Cardiac muscle cell (in vitro differentiated cells and primary cell): Measurements from ENCODE around the gene SDC3. TPM values are rescaled to one million over a fixed set of nuclear protein-coding genes. Genes with fewer than 3 reads are reported as not detected.
"Not testable (repeated sequence)": the region's sequence is repeated elsewhere in the genome, so short reads cannot be mapped to it uniquely, and the experiment has no call there.

ENCODE experiments used
- DNase-seq, 2 donors: peaks; one replicate each; pipeline versions ENCODE4 v3.0.0 to v3.0.0-alpha.2; 2010 to 2017; ENCODE audit warnings: low read depth in 1 of 2, low spot score in 1 of 2
- H3K27ac ChIP-seq: fragments of 200-600 bp; sonication (generic); 2 replicates; pipeline ENCODE4 v1.5.1; 2016
- H3K27me3 ChIP-seq: fragments of 200-600 bp; sonication (generic); 2 replicates; pipeline ENCODE4 v1.6.0; 2016; ENCODE audit warnings: control low read depth
- H3K36me3 ChIP-seq: fragments of 200-600 bp; sonication (generic); 2 replicates; pipeline ENCODE4 v1.5.1; 2016; ENCODE audit warnings: control low read depth
- H3K4me1 ChIP-seq: fragments of 200-600 bp; sonication (generic); 2 replicates; pipeline ENCODE4 v1.8.1; 2017; ENCODE audit warnings: low read depth, mild to moderate bottlenecking, mixed run types
- H3K4me3 ChIP-seq: fragments of 200-600 bp; sonication (generic); 2 replicates; pipeline ENCODE4 v1.5.1; 2016; ENCODE audit warnings: mild to moderate bottlenecking
- H3K9me3 ChIP-seq: fragments of 200-600 bp; sonication (generic); 2 replicates; pipeline ENCODE4 v1.5.1; 2017; ENCODE audit warnings: low read depth, mild to moderate bottlenecking, control low read depth
- polyA plus RNA-seq: library from polyadenylated mRNA; unstranded; fragments of >200 nt; fragmentation: Nextera tagmentation; extraction: Ambion mirVana; gene quantifications from 2 replicates; pipeline ENCODE4 v1.2.1, GENCODE V29; 2016
- total RNA-seq: library from RNA; depleted of rRNA; stranded (reverse); fragments of >200 nt; gene quantifications from 2 replicates; pipeline ENCODE4 v1.2.3, GENCODE V29; 2016
- TF ChIP-seq, protein P1 (sequence below): IDR thresholded peaks from 2 replicates; pipeline ENCODE4 v1.5.1; 2012; ENCODE audit warnings: low read depth, mild to moderate bottlenecking, low read length

The SDC3 gene
- total and polyA plus RNA-seq, 2 experiments from 2014 or later: 85.2 to 89.2 TPM

DNA sequence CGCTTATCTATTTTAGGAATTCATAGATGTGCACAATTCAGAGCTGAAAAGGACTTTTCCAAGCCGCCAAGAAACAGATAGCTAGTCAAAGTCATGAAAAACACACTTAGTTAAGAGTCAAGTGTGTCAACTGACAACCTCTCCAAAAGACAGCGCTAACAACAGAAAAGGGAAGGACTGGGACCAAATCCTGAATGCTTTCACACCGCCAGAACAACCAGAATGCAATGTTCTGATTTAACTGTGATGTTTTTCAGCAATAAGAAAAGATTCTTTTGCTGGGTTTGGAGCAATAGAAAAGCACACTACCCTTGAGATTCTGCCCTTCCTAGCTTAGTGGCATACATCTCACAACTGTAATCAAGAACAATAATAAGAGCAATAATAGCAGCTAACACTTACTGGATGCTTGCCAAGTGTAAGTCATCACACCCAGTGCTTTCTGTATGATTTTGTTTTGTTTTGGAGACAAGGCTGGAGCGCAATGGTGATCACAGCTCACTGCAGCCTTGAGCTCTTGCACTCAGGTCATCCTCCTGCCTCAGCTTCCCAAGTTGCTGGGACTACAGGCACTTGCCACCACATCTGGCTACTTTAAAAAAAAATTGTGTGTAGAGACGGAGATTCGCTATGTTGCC is 33.9 kb upstream of the SDC3 start:
- Histone ChIP-seq H3K36me3 (peaks cover 80% of the 10 kb centered on the region), H3K9me3 (no peaks in the 10 kb centered on the region), H3K27me3 (no peaks in the 10 kb centered on the region), H3K27ac (no peak overlapping the region), H3K4me1 (no peaks in the 10 kb centered on the region), H3K4me3 (no peak overlapping the region)
- TF ChIP-seq, protein P1, sequence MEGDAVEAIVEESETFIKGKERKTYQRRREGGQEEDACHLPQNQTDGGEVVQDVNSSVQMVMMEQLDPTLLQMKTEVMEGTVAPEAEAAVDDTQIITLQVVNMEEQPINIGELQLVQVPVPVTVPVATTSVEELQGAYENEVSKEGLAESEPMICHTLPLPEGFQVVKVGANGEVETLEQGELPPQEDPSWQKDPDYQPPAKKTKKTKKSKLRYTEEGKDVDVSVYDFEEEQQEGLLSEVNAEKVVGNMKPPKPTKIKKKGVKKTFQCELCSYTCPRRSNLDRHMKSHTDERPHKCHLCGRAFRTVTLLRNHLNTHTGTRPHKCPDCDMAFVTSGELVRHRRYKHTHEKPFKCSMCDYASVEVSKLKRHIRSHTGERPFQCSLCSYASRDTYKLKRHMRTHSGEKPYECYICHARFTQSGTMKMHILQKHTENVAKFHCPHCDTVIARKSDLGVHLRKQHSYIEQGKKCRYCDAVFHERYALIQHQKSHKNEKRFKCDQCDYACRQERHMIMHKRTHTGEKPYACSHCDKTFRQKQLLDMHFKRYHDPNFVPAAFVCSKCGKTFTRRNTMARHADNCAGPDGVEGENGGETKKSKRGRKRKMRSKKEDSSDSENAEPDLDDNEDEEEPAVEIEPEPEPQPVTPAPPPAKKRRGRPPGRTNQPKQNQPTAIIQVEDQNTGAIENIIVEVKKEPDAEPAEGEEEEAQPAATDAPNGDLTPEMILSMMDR: no peak
- peak in 1 of 2 donors; percentile 27 for DNase-seq

DNA sequence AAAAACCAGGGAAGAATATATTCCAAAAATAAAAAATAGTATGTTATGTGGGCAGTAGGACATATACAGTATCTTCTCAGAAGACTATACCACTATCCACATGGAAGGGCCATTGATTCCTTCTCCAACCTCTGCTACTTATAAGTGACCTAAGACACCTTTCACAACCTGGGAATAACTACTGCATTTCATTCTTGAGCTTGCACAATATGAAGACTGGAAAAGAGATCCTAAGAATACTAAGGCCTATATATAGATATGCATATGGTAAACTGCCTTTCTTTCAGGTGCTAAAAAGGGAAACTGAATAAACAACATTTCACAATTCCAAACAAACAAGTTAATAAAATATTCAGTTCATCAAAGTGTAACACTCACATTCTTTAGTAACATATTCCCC is 32.0 kb upstream of the SDC3 start:
- no peak overlapping the region for H3K4me3 ChIP-seq
- peaks cover 69% of the 10 kb centered on the region for H3K36me3 ChIP-seq
- no peaks in the 10 kb centered on the region for H3K9me3 ChIP-seq
- no peaks in the 10 kb centered on the region for H3K27me3 ChIP-seq
- no peaks in the 10 kb centered on the region for H3K4me1 ChIP-seq
- DNase-seq: no peak
- H3K27ac ChIP-seq: no peak overlapping the region
- TF ChIP-seq, protein P1: no peak

DNA sequence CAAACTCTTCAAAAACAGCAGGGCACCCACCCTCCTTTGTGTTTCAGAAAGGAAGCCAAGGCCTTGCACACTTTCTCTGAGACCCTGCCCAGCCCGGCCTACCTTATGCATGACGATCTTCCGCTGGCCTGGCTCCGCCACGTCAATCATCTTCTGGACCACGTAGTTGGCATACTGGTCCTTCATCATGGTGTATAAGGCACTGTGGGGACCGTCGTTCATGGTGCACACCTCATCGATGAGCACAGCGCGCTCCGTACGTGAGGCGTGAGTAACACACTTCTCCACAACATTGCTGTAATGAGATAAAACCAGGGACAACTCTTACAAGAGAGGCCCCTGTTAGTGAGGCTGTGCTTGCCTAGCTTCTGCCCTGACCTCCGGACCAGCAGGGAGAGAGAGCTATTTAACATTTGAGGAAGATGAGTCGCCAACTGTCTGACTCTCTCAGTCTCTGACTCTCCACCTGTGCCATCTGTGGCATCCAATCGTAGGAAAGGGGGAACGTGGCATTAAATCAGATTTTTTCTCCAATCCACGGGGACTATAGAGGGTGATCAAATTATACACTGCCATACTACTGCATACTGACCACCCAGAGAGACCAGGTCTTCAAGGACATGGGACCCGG is 28.1 kb upstream of the SDC3 start:
- Histone ChIP-seq H3K27ac (no peak overlapping the region), H3K4me1 (peaks cover 13% of the 10 kb centered on the region), H3K27me3 (no peaks in the 10 kb centered on the region), H3K9me3 (no peaks in the 10 kb centered on the region), H3K36me3 (peaks cover 64% of the 10 kb centered on the region), H3K4me3 (no peak overlapping the region)
- TF ChIP-seq, protein P1: no peak
- DNase-seq: no peak

DNA sequence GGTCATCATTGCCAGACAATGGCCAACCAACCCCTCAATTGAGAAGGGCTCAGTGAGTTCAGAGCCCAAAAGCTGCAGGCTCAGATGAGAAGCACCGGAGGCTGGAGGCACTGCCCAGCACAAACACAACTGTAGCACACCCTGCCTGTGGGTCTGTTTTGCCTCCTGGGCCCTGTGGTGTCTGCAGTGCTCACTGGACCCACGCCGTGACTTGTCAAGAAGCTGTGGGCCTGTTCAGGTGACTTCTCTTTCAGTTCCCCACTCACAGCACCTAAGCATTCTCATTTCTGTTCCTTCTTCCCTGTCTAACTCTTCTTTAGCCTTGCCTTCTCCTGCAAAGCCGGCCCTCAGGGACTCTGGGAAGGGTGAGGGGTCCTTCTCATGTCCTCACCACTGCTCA is 27.2 kb upstream of the SDC3 start:
- not testable (repeated sequence) for DNase-seq, H3K4me3 ChIP-seq, H3K27ac ChIP-seq, H3K27me3 ChIP-seq, H3K9me3 ChIP-seq
- peaks cover 13% of the 10 kb centered on the region for H3K4me1 ChIP-seq
- H3K36me3 ChIP-seq: peaks cover 60% of the 10 kb centered on the region

DNA sequence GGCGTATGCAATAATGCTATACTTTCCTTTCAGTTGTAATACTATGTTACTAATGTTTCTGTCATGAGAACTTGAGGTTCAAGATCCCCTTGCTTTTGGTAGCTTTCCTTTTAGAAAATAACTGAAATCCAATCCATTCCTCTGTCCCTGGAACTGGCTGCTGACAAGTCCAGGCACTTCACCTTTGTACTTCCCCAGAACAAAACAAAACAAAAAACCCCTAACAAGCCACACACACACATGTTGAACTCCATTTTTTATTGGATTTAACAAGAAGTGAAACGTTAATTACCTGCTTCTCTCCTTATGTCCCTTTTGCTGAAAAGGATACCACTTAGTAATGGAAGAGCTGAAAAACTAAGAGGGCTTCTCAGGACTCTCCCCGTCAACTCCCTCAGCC is 26.1 kb upstream of the SDC3 start:
- peak overlapping the region; percentile 79 for H3K27ac ChIP-seq

DNA sequence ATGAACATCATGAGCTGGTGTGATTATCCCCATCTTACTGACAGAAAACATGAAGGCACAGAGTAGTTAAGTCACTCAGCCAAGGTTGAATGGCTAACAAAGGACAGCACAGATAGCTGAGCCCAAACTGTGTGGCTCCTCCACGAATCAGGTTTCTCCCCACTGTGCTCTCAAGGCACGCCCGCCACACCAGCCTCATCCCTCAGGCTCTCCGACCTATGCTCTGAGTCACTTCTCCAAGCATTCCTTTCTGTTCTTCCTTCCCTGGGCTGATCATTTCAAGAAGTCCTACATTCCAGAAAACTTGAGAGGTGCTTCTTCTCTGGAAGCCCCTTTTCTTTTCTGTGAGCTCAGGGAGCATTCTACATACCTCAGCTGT is 25.3 kb upstream of the SDC3 start:
- TF ChIP-seq, protein P1: no peak
- Histone ChIP-seq H3K27me3 (no peaks in the 10 kb centered on the region), H3K4me3 (no peak overlapping the region), H3K36me3 (peaks cover 44% of the 10 kb centered on the region), H3K27ac (peak overlapping the region; percentile 79), H3K9me3 (no peaks in the 10 kb centered on the region), H3K4me1 (peaks cover 18% of the 10 kb centered on the region)
- peak in 1 of 2 donors; percentile 27 for DNase-seq

More for the DNA sequence above, 26.1 kb upstream of the SDC3 start:
- Histone ChIP-seq H3K4me1 (peaks cover 13% of the 10 kb centered on the region), H3K4me3 (no peak overlapping the region), H3K9me3 (no peaks in the 10 kb centered on the region), H3K27me3 (no peaks in the 10 kb centered on the region), H3K36me3 (peaks cover 50% of the 10 kb centered on the region)
- DNase-seq: no peak
- TF ChIP-seq, protein P1: no peak
